Ascending aorta (tissue), 2 donors: ENCODE results near the gene G3BP1. TPM values are rescaled to one million over a fixed set of nuclear protein-coding genes. Genes with fewer than 3 reads are reported as not detected.
"Not testable (repeated sequence)": the region's sequence is repeated elsewhere in the genome, so short reads cannot be mapped to it uniquely, and the experiment has no call there.

Experiments used
- DNase-seq, 2 donors: peaks; one replicate each; pipeline ENCODE4 v3.0.0-alpha.2; 2019; ENCODE audit warnings: low spot score in 2 of 2
- H3K27ac ChIP-seq, 2 donors: fragments of 200-600 bp; sonication (generic); one replicate each; pipeline ENCODE4 v1.5.1; 2016 to 2017; ENCODE audit warnings: mild to moderate bottlenecking in 1 of 2
- H3K27me3 ChIP-seq: fragments of 200-600 bp; sonication (generic); one replicate; pipeline ENCODE4 v1.5.1; 2017
- H3K36me3 ChIP-seq, 2 donors: fragments of 200-600 bp; sonication (generic); one replicate each; pipeline ENCODE4 v1.5.1; 2016
- H3K4me1 ChIP-seq, 2 donors: fragments of 200-600 bp; sonication (generic); one replicate each; pipeline ENCODE4 v1.5.1; 2016 to 2017; ENCODE audit warnings: mild to moderate bottlenecking in 1 of 2
- H3K4me3 ChIP-seq, 2 donors: fragments of 200-600 bp; sonication (generic); one replicate each; pipeline ENCODE4 v1.5.1; 2016 to 2017; ENCODE audit warnings: mild to moderate bottlenecking in 1 of 2
- H3K9me3 ChIP-seq, 2 donors: fragments of 200-600 bp; sonication (generic); one replicate each; pipeline ENCODE4 v1.5.1; 2016
- CTCF ChIP-seq, 3 experiments: fragments of 200-600 bp in 2 of 3; fragments of 450-650 bp in 1 of 3; sonication (generic) in 2 of 3; IDR thresholded peaks; one replicate each; pipeline ENCODE4 v1.5.1; 2016 to 2019; ENCODE audit warnings: antibody characterized with exemption in 3 of 3, mild to moderate bottlenecking in 1 of 3, moderate library complexity in 1 of 3
- intact Hi-C: fragments of 100-400 bp; cut with DNase I; formaldehyde crosslinking; loops from one replicate; pipeline ENCODE4 v1.15.1; 2023
- total RNA-seq: library from RNA; depleted of rRNA; stranded (reverse); fragments of >200 nt; gene quantifications from one replicate; pipeline ENCODE4 v1.1.0, GENCODE V29; 2016

The G3BP1 gene
- 138 TPM for total RNA-seq

DNA sequence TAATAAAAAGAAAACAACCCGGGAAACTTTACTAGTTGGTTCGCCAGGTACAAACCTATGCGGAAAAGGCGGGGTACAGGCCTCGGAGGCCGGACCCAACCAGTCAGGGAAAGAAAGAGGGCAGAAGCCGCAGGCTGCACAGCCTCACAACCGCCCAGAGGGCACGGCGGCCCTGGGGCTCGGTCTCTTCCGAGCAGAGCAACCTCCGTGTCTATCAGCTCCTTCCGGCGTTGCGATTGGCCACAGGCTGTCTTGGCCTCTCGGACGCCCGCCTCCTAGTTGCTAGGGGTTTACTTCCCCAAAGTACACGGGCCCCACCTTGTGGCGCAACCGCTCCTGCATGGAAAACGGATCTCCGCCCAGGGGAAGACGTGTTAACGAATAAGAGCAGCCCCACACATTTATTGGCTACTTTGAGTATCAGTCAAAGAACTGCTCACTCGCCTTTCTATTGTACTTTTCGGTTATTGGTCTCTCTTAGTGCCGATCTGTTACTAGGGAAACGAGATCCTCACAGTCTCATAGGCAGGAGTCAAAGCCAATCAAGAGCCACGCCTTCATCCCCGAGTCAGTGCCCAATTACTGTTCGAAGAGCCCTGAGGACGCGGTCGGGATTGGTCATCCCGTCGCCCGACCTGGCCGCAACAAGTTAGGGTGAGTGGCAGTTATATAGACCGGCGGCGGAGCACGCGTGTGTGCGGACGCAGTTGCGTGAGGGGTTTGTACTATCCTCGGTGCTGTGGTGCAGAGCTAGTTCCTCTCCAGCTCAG is at the start of gene G3BP1:
Gene G3BP1 (plus strand): TSS at position 696 of the 770 bp plus-strand sequence. CDS start 14,667 bp downstream, outside the sequence.
- H3K27ac ChIP-seq: peak within 1 kb of the TSS; percentile 99
- no peaks in the 10 kb centered on the region for H3K27me3 ChIP-seq
- peak; percentile 33 to 55 (median 51) for TF ChIP-seq CTCF (IDR thresholded peaks at IDR 0.05)
- DNase-seq: peak; percentile 100
- no peaks in the 10 kb centered on the region for H3K9me3 ChIP-seq
- intact Hi-C loops: loop anchor here (1.0 to 10.0 kb wide), 7 partner anchors 13 to 519 kb away; partner anchors contain the start of genes ATOX1, GM2A and SLC36A1
- H3K4me3 ChIP-seq: peak within 1 kb of the TSS; percentile 89 to 92
- H3K4me1 ChIP-seq: peaks cover 9 to 30% of the 10 kb centered on the region in 2 donors
- no peaks in the 10 kb centered on the region for H3K36me3 ChIP-seq

DNA sequence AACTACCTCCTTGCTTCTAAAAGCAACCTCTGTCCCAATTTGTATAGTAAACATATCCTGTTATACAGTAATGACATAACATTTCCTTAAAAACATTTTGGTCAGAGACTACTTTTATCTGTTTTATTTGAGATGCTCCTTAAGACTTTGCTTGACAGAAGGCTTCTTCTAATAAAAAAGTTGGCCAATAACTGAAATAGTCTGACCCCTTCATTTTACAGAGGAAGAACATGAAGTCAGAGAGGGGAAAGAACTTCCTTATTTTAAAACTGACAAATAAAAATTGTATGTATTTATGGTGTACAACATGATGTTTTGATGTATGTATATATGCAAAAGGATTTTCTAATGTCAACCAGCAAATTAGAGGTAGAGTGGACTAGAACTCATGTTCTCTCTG is 49.2 kb upstream of the G3BP1 start:
- no peaks in the 10 kb centered on the region for H3K27me3 ChIP-seq
- DNase-seq: no peak
- intact Hi-C loops: no loop called here

GRCh38 chr5:151724360-151724759 is 47.4 kb upstream of the G3BP1 start:
- Histone ChIP-seq H3K27me3 (no peaks in the 10 kb centered on the region), H3K4me3 (no peak overlapping the region), H3K27ac (peak overlapping the region; percentile 77 to 81), H3K4me1 (peaks cover 6 to 14% of the 10 kb centered on the region in 2 donors), H3K36me3 (no peaks in the 10 kb centered on the region), H3K9me3 (no peaks in the 10 kb centered on the region)
- DNase-seq: no peak
- intact Hi-C loops: no loop called here
- TF ChIP-seq CTCF (IDR thresholded peaks at IDR 0.05): no peak

More for the DNA sequence above, 49.2 kb upstream of the G3BP1 start:
- Histone ChIP-seq H3K27ac (peak overlapping the region; percentile 7 to 44), H3K4me1 (peaks cover 9 to 28% of the 10 kb centered on the region in 2 donors), H3K36me3 (no peaks in the 10 kb centered on the region), H3K4me3 (no peak overlapping the region), H3K9me3 (no peaks in the 10 kb centered on the region)
- no peak for TF ChIP-seq CTCF (IDR thresholded peaks at IDR 0.05)

- H3K9me3 ChIP-seq, H3K4me3 ChIP-seq, H3K27me3 ChIP-seq, H3K4me1 ChIP-seq, H3K36me3 ChIP-seq, H3K27ac ChIP-seq, intact Hi-C loops, DNase-seq: not testable (repeated sequence)
Observed at GRCh38 chr5:151729597-151729996, 42.2 kb upstream of the G3BP1 start.

GRCh38 chr5:151730381-151730780 is 41.4 kb upstream of the G3BP1 start:
- H3K9me3 ChIP-seq: peaks cover 0 to 4% of the 10 kb centered on the region in 2 donors
- no peak for DNase-seq
- no peak for TF ChIP-seq CTCF (IDR thresholded peaks at IDR 0.05)
- H3K27me3 ChIP-seq: no peaks in the 10 kb centered on the region
- no peaks in the 10 kb centered on the region for H3K4me1 ChIP-seq
- no peak overlapping the region for H3K4me3 ChIP-seq
- no peak overlapping the region for H3K27ac ChIP-seq
- intact Hi-C loops: no loop called here
- peaks cover 0 to 5% of the 10 kb centered on the region in 2 donors for H3K36me3 ChIP-seq

DNA sequence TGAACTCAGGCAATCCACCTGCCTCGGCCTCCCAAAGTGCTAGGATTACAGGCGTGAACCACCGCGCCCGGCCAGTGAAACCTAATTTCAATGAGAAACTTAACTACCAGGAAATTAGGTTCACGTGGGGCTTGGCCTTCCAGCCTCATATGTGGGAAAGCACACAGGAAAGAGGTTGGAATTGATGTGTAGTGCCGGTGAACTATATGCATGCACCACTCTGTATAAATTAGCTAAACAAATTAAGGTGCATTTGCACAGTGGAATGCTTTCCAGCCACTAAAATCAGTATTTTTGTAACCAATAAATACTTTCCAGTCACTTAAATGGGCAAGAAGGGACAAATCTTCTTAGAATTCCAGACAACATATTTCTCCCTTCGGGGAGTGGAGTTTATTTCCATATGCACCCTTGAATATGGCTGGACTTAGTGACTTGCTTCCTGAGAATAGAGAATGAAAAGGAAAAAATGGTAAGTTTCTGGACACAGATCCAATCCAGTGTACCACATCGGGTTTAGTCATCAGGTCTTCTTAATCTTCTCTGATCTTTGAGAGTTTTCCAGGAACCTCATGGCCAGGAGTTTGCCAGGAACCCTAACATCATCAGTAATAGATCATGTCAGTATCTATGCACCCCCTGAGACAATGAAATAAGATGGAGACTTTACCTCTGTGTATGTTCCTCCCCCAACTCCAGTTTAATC is 38.2 kb upstream of the G3BP1 start:
- DNase-seq: no peak
- no peaks in the 10 kb centered on the region for H3K27me3 ChIP-seq

More for the DNA sequence above, 38.2 kb upstream of the G3BP1 start:
- H3K4me1 ChIP-seq: no peaks in the 10 kb centered on the region
- no peak overlapping the region for H3K27ac ChIP-seq
- H3K9me3 ChIP-seq: peaks cover 0 to 4% of the 10 kb centered on the region in 2 donors
- peaks cover 0 to 5% of the 10 kb centered on the region in 2 donors for H3K36me3 ChIP-seq
- no peak overlapping the region for H3K4me3 ChIP-seq
- intact Hi-C loops: no loop called here
- no peak for TF ChIP-seq CTCF (IDR thresholded peaks at IDR 0.05)
